Gastroesophageal sphincter (tissue), 4 donors: ENCODE results near the gene ATP2C2. TPM values are rescaled to one million over a fixed set of nuclear protein-coding genes. Genes with fewer than 3 reads are reported as not detected.

Source experiments
- ATAC-seq: fragments of 150-250 bp; one replicate; pipeline ENCODE4 v1.9.1; 2016; ENCODE audit warnings: mild to moderate bottlenecking, moderate library complexity
- H3K27ac ChIP-seq, 4 donors: fragments of 200-600 bp; sonication (generic) in 3 of 4; 1 replicate in 3 of 4; 2 replicates in 1 of 4; pipeline ENCODE4 v1.5.1; 2016 to 2019
- H3K27me3 ChIP-seq: fragments of 200-600 bp; sonication (generic); one replicate; pipeline ENCODE4 v1.5.1; 2019
- H3K36me3 ChIP-seq, 2 donors: fragments of 200-600 bp; sonication (generic); one replicate each; pipeline ENCODE4 v1.5.1; 2019; ENCODE audit warnings: control low read depth in 1 of 2
- H3K4me1 ChIP-seq, 3 donors: fragments of 200-600 bp; sonication (generic); 1 replicate in 2 of 3; 2 replicates in 1 of 3; pipeline ENCODE4 v1.5.1; 2016 to 2019; ENCODE audit warnings: control low read depth in 2 of 3
- H3K4me3 ChIP-seq, 2 donors: fragments of 200-600 bp; sonication (generic); one replicate each; pipeline ENCODE4 v1.5.1; 2019; ENCODE audit warnings: mild to moderate bottlenecking in 1 of 2, moderate library complexity in 1 of 2
- H3K9me3 ChIP-seq, 3 donors: fragments of 200-600 bp; sonication (generic); one replicate each; pipeline ENCODE4 v1.5.1; 2017 to 2019; ENCODE audit warnings: control low read depth in 2 of 3
- EP300 ChIP-seq: sonication (generic); formaldehyde crosslinking; IDR thresholded peaks from one replicate; pipeline ENCODE4 v1.6.1; 2017; ENCODE audit warnings: antibody characterized with exemption, mild to moderate bottlenecking
- POLR2A ChIP-seq, 2 donors: fragments of 450-650 bp; IDR thresholded peaks; one replicate each; pipeline ENCODE4 v1.6.1; 2017; ENCODE audit warnings: antibody characterized with exemption in 2 of 2, mild to moderate bottlenecking in 2 of 2, moderate library complexity in 1 of 2
- POLR2AphosphoS5 ChIP-seq: sonication (generic); formaldehyde crosslinking; IDR thresholded peaks from one replicate; pipeline ENCODE4 v1.6.1; 2017; ENCODE audit warnings: antibody characterized with exemption
- WGBS, 2 donors: methylation state at CpG; one replicate each; pipeline ENCODE4 v1.1.5; 2018; ENCODE audit warnings: low coverage in 1 of 2; 5-methylcytosine and 5-hydroxymethylcytosine counted together
- total RNA-seq, 4 donors: library from RNA; depleted of rRNA; stranded (reverse); fragments of >200 nt; gene quantifications; one replicate each; pipeline ENCODE4 v1.1.0, GENCODE V29; 2016
- TF ChIP-seq, protein P1 (sequence below), 4 experiments: fragments of 200-600 bp in 2 of 4; fragments of 450-650 bp in 2 of 4; sonication (generic) in 1 of 4; IDR thresholded peaks; one replicate each; pipeline ENCODE4 v1.5.1; 2017 to 2019; ENCODE audit warnings: antibody characterized with exemption in 4 of 4, mild to moderate bottlenecking in 2 of 4, moderate library complexity in 2 of 4

The ATP2C2 gene
- total RNA-seq, 4 donors from 2014 or later, result 0.13 to 1.3 (median 0.31) TPM; not detected in 1

DNA sequence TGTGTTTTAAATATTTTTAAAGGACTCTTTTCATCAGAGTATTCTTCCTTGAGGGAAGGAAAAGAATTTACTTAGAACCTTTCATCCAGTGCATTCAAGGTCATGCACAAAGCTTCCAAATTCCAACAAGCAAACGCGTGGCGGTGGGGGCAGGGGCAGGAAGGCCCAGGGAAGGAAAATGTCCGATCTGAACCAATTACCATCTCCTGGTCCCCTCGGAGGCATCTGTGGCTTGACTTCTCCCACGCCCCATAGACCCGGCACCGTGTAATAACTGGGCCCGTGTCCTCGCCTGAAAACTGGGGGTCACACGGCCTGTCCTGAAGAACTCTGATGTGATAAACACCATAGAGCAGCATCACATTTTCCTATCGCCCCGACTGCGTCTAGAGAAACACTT is 117.8 kb downstream of the ATP2C2 start:
- Histone ChIP-seq H3K4me3 (no peak overlapping the region), H3K4me1 (peaks cover 0 to 4% (median 0%) of the 10 kb centered on the region in 3 donors), H3K27ac (no peak overlapping the region), H3K9me3 (no peaks in the 10 kb centered on the region), H3K27me3 (no peaks in the 10 kb centered on the region), H3K36me3 (peaks cover 0 to 89% of the 10 kb centered on the region in 2 donors)
- TF ChIP-seq, protein P1, sequence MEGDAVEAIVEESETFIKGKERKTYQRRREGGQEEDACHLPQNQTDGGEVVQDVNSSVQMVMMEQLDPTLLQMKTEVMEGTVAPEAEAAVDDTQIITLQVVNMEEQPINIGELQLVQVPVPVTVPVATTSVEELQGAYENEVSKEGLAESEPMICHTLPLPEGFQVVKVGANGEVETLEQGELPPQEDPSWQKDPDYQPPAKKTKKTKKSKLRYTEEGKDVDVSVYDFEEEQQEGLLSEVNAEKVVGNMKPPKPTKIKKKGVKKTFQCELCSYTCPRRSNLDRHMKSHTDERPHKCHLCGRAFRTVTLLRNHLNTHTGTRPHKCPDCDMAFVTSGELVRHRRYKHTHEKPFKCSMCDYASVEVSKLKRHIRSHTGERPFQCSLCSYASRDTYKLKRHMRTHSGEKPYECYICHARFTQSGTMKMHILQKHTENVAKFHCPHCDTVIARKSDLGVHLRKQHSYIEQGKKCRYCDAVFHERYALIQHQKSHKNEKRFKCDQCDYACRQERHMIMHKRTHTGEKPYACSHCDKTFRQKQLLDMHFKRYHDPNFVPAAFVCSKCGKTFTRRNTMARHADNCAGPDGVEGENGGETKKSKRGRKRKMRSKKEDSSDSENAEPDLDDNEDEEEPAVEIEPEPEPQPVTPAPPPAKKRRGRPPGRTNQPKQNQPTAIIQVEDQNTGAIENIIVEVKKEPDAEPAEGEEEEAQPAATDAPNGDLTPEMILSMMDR (IDR thresholded peaks at IDR 0.05), result no peak
- TF ChIP-seq POLR2AphosphoS5 (no peak), EP300 (no peak)
- WGBS, 2 donors, result 90 to 94% methylated on average over 5 to 14 of the region's 14 CpGs
- ATAC-seq, result no peak

DNA sequence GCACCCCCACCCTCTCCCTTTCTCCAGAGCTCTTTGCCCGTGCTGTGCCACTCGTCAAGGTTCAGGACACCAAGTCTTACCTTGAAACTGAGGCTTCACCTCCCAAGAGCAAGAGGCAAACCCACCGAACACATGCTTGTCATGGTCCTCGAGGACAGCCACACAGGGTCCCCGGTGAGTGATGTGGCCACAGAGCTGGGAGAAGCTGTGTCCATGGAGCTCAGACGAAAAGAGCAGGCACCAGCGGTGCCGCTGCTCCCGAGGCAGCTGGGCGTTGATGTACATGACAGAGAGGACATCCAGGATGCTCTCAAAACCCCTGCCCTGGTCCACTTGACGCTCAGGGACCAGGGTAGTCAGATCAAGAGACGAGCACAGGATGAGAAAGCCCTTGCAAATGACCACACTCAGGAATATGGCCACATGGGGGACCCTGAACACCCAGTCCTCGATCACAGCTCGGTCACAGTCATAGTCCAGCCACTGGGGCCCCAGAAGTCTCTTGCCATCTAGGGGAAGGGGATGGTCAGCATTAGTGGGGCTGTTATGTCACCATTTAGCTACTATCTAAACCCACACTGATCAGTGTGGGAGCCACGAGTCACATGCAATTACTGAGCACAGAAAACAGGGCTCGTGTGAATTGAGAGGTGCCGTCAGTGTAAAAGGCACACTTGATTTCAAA is 118.4 kb downstream of the ATP2C2 start:
- H3K4me3 ChIP-seq, result no peak overlapping the region
- no peak for TF ChIP-seq EP300
- TF ChIP-seq, protein P1 (IDR thresholded peaks at IDR 0.05), result no peak
- TF ChIP-seq POLR2A (IDR thresholded peaks at IDR 0.05), result no peak
- no peak for TF ChIP-seq POLR2AphosphoS5
- peaks cover 0 to 4% (median 0%) of the 10 kb centered on the region in 3 donors for H3K4me1 ChIP-seq
- no peaks in the 10 kb centered on the region for H3K9me3 ChIP-seq
- ATAC-seq, result no peak
- no peak overlapping the region for H3K27ac ChIP-seq
- WGBS, 2 donors, result 77 to 89% methylated on average over 3 to 4 of the region's 17 CpGs
- H3K27me3 ChIP-seq, result no peaks in the 10 kb centered on the region
- H3K36me3 ChIP-seq, result peaks cover 0 to 88% of the 10 kb centered on the region in 2 donors

DNA sequence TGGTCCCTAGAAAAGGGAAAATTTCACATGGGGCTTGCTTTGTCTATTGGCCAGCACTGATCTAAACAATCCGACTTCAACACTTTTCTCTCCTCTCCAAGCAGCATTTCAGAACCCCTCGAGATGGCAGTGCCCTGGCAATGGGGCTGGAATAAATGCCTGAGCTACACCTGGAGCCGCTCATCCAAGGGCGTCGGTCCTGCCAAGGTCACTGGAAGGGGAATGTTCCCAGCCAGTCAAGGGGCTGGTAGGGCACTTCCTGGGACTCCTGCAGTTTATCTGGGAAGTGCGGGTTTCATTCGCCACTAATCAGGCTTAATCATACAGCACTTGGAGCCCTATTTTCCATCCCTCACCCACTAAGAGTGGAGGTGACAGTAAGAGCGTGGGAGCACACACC is 119.0 kb downstream of the ATP2C2 start:
- Histone ChIP-seq H3K9me3 (no peaks in the 10 kb centered on the region), H3K4me3 (no peak overlapping the region), H3K27ac (no peak overlapping the region), H3K36me3 (peaks cover 0 to 87% of the 10 kb centered on the region in 2 donors), H3K27me3 (no peaks in the 10 kb centered on the region), H3K4me1 (peaks cover 0 to 4% (median 0%) of the 10 kb centered on the region in 3 donors)
- TF ChIP-seq POLR2A (IDR thresholded peaks at IDR 0.05) (no peak), POLR2AphosphoS5 (no peak), EP300 (no peak)
- TF ChIP-seq, protein P1 (IDR thresholded peaks at IDR 0.05), result no peak
- WGBS, 2 donors, result 50 to 87% methylated on average over 1 to 3 of the region's 8 CpGs
- no peak for ATAC-seq

DNA sequence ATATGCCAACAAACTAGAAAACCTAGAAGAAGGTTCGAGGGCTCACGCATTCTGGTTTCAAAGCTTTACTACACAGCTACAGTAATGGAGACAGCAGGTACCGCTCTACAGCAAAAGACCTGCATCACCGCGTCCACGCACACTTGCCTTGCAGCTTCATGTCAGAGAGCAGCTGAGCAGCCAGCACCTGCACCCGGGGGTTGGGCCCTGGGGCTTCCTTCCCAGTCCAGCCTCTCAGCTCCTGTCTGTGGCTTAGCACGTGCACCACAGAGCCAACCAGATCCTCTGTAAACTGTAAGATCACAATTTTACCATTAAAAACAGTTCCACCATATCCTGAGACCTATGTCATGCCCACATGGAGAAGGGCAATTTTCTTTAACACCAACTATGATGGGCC is 120.8 kb downstream of the ATP2C2 start:
- WGBS, 2 donors, result 60 to 96% methylated on average over 1 to 6 of the region's 8 CpGs
- Histone ChIP-seq H3K27ac (no peak overlapping the region), H3K9me3 (no peaks in the 10 kb centered on the region), H3K4me3 (no peak overlapping the region), H3K27me3 (no peaks in the 10 kb centered on the region), H3K36me3 (peaks cover 0 to 86% of the 10 kb centered on the region in 2 donors), H3K4me1 (peaks cover 0 to 4% (median 0%) of the 10 kb centered on the region in 3 donors)
- TF ChIP-seq, protein P1 (IDR thresholded peaks at IDR 0.05), result no peak
- TF ChIP-seq POLR2A (IDR thresholded peaks at IDR 0.05), result no peak
- no peak for TF ChIP-seq POLR2AphosphoS5
- no peak for TF ChIP-seq EP300
- no peak for ATAC-seq

DNA sequence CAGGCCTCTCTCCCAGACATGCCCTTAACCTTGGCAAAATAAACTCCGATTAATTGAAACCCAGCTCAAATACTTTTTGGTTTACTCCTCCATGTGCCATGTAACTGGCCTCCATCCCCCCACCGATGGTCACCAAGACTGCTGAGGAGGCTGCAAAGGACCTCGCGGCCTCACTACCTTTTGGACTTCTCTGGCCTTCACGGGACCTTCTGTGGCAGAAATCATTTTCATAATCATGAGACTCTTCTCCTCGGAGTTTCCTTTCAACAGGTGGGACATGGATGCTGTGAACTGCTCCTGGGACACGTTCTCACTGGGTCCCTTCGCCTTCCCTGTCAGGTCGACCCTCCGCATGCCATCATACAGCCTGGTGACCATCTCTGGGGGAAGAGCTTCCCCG is 127.2 kb downstream of the ATP2C2 start:
- Histone ChIP-seq H3K27me3 (no peaks in the 10 kb centered on the region), H3K4me3 (no peak overlapping the region), H3K9me3 (no peaks in the 10 kb centered on the region), H3K36me3 (peaks cover 0 to 91% of the 10 kb centered on the region in 2 donors), H3K27ac (no peak overlapping the region), H3K4me1 (no peaks in the 10 kb centered on the region)
- 92 to 100% methylated on average over 3 to 11 of the region's 11 CpGs for WGBS, 2 donors
- TF ChIP-seq POLR2A (IDR thresholded peaks at IDR 0.05), result no peak
- TF ChIP-seq EP300, result no peak
- no peak for TF ChIP-seq POLR2AphosphoS5
- TF ChIP-seq, protein P1 (IDR thresholded peaks at IDR 0.05), result no peak
- no peak for ATAC-seq
